CD4-positive, alpha-beta T cell treated with Interferon gamma for 1 hour (primary cell): ENCODE measurements around the gene ADAM17.

ENCODE experiments used
- DNase-seq: peaks from one replicate; pipeline ENCODE4 v3.0.0-alpha.2; 2020

The ADAM17 gene

DNA sequence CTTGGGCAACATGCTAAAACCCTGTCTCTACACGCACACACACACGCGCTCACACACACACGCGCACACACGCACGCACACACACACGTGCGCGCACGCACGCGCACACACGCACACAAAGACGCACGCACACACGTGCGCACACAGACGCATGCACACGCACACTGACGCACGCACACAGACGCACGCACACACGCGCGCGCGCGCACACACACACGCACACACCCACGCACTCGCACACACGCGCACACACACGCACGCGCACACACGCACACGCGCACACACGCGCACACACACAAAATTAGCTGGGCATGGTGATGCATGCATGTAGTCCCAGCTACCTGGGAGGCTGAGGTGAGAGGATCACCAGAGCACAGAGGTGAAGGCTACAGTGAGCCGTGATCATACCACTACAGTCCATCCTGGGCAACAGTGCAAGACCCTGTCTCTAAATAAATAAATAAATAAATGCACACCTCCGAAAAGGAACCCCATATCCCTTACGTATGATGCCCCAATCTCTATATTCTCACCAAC lies 89.4 kb downstream of the ADAM17 start:
- DNase-seq, result no peak

DNA sequence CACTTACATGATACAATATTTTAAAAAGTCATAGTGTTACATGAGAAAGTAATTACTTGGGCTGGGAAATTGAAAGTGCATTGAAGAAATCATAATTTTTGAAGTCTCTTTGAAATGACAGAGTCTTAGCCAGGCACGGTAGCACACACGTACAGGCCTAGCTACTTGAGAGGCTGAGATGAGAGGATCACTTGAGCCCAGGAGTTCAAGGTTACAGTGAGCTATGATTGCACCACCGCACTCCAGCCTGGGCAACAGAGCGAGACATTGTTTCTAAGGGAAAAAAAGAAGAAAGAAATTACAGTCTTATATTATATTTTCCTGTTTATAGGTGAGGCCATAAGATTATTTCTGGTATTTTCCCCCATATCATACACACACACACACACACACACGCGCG lies 90.5 kb downstream of the ADAM17 start:
- no peak for DNase-seq

DNA sequence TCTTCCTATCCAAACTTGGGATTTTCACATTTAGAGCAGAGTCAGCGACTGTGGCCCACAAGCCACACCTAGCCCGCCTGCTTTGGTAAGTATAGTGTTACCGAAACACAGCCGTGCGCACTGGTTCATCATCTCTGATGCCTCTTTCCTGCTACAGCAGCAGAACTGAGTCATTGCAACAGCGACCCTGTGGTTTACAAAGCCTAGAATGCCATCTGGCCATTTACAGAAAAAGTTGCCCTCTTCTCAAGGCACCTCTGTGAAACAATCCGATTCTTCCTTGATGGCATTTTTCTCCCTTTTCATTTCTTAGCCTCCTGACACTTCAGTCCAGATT lies 92.0 kb downstream of the ADAM17 start:
- DNase-seq, result no peak

DNA sequence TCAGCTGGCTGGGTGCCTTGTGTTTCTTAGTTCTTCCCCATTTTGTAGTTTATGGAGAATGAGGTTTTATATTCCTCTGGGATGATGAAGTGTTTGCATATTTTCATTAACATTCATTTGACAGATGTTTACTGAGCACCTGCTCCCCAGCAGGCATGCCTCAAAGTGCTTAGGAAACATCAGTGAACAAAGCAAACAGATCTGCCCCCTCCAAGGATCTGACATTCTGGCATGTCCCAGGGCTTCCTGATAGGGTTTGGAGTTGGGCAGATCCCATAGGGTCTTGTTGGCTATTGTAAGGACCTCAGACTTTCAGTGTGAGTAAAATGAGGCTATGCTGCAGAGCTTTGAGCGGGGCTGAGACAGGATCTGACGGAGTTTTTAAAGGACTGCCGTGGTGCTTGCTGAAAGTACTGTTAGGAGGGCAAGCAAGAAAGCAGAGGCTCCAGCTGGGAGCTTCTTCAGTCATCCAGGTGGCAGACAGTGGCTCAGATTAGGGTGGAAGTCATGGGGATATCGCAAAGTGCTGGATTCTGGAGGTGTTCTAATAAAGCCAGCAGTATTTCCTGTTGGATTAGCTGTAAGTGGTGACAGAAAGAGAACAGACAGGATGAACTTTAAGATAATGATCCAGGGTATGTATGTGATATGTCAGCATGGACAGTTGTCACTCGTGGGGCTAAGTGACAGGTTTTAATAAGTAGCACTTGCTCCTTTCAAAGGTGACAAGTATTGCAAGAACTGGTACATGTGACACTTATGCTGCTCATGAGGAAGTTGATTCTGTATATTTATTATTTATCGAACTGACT lies 92.5 kb downstream of the ADAM17 start:
- no peak for DNase-seq

DNA sequence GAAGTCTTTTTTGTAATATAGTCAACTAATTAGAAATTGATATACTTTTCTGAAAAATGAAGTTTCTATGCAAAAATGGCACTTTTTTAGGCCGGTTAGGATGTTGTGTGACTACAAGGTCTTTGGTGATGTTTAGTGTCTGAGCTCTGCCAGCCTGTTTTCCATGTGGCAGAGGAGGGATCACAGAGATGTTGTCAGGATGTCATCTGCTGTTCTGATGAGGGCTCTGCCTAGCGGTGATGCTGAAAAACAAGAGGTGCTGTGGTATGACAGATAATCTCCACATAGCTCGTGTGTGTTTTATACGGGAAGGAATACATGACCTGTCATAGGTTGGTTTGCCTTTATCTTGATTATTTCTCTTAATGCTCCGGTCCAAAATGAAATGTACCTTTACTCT lies 93.3 kb downstream of the ADAM17 start:
- DNase-seq, result no peak

DNA sequence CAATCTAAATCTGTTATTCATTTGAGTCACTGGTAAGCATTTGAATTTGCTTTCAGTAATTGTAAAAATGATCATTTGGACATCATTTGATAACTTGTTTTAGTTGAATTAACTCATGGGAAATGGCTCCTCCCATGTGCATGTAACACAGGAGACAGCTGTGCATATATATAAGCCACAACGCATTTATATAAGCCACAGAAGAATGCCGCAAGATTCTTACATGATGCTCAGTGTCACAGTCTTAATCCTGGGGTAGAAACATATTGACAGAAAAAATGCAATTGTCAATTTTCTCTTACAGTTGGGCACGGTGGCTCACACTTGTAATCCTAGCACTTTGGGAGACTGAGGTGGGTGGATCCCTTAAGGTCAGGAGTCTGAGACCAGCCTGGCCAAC lies 94.6 kb downstream of the ADAM17 start:
- no peak for DNase-seq

DNA sequence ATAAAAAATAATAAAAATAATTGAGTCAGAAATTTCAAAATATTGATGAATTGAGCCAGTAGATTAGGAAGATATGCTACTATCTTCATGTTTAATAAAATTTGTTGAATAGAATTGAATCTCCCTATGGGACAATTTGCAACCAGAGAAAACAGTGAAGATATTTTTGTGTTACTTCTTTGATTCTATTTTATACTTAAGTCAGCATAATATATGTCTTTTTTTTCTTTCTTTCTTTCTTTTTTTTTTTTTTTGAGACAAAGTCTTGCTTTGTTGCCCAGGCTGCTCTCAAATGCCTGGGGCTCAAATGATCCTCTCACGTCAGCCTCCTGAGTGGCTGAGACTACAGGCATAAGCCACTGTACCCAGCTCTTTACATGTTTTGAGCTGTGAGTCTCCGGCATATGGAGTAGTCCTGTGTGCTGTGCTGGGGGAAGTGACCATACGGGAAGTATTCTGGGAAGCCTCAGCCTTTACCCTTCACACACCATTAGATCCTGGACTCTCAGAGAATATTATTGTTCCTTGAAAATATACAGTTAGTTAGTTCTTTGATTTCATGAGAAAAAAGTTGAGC lies 95.1 kb downstream of the ADAM17 start:
- no peak for DNase-seq

DNA sequence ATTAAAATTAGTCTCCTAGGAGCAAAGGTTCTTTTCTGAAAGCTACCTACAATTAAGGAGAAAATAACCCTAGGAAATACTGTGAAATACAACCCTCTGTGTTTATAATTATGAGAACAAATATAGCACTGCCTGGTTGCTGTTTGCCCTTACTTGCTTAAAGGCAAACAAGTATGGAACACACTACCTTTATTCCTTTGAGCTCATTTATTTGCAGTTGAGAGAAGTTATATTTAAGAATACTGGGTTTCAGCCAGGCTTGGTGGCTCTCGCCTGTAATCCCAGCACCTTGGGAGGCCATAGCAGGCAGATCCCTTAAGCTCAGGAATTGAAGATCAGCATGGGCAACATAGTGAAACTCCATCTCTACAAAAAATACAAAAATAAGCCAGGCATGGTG lies 104.4 kb downstream of the ADAM17 start:
- no peak for DNase-seq

DNA sequence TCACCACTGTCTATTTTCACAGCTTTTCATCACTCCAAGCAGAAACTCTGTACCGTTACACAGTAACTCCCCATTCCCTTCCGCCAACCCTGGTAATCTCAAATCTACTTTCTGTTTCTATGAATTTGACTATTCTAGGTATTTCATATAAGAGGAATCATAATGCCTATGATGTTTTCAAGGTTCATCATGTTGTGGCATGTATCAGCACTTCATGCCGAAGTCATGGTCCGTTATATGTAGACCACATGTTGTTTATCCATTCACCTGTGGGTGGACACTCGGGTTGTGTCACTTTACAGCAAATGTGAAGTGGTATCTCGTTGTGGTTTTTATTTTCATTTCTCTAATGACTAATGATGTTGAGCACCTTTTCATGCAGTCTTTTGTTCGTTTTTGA lies 110.5 kb downstream of the ADAM17 start:
- no peak for DNase-seq

DNA sequence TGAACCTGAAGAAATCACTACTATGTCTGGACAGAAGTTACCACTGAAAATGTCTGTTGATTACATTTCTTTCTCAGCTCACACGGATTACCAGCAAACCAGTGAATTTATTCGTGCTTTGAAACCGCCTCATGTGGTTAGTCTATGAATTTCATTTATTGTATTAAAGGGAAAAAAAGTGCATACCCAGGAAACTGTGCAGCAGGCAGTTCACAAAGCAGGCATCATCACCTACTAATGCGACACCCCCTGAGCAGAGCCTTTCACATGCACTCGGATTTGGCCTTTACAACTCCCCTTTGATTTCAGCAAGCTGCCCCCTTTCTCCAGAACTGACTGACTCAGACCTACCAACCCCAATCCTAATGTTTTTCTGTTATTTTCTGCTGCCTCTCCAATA lies 112.1 kb downstream of the ADAM17 start:
- DNase-seq, result no peak

DNA sequence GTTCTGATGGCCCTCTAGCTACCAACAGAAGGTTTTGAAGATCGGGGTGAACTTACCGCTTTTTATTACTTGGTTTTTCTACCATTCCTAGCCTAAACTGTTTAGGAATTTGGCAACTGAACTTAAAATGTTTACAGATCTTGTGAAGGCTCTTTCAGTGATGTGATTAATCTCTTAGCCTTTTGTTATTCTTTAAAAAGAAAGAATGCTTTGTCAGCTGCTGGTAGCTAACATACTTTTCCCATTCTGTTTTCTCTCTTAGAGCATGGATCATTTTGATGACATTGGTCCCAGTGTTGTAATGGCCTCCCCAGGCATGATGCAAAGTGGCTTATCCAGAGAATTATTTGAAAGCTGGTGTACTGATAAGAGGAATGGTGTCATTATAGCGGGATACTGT lies 114.1 kb downstream of the ADAM17 start:
- no peak for DNase-seq

DNA sequence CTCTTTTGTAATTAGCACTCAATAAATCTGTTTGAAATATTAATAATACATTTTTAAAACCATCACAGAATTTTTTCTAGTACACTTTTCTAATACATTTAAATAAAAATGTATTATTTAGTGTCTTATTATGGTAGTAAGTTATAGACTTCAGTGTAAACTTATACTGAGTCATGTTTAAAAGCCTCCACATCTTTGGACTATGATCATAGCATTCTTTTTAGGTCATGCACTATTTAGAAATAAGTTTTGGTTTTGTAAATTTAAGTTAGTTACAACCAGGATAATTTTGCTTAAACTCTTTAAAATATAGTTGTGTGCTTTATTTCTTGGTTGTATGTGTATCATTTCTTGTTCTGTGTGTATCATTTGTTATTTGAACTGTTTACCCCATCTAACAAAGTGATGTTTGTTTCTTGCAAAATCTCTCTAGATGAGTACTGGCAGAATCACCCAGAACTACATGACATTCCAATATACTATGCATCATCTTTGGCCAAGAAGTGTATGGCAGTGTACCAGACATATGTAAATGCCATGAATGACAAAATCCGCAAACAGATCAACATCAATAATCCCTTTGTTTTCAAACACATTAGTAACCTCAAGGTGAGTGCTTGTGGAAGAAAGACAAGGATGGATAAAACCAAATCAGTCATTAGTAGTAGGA lies 115.4 kb downstream of the ADAM17 start:
- DNase-seq, result no peak

DNA sequence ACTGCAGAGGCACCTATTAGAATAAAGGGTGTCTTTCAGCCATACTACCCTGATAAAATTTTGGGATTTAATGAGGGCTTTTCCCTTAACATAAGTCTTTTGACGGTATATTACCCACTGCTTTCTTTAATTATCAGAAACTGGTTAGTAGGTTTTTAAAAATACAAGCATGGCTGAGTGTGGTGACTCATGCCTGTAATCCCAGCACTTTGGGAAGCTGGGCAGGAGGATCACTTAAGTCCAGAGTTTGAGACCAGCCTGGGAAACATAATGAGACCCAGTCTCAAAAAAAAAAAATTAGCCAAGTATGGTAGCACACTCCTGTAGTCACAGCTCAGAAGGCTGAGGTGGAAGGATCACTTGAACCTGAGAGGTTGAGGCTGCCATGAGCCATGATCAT lies 116.1 kb downstream of the ADAM17 start:
- DNase-seq, result no peak
